SK-N-SH treated with all-trans-retinoic acid at 6 μM for 48 hours (cell line): ENCODE measurements around the gene EFNB2.

Experiments used
- ARNTL ChIP-seq: fragments of 450-650 bp; formaldehyde crosslinking; IDR thresholded peaks from 2 replicates; pipeline ENCODE4 v1.5.0; 2020; ENCODE audit warnings: low read depth, mild to moderate bottlenecking, moderate library complexity, borderline replicate concordance
- BACH2 ChIP-seq: fragments of 250-450 bp; sonication (Bioruptor Pico); IDR thresholded peaks from 2 replicates; pipeline ENCODE4 v1.9.0; 2021; ENCODE audit warnings: mild to moderate bottlenecking, borderline replicate concordance
- CSDC2 ChIP-seq: fragments of 250-450 bp; sonication (Bioruptor Pico); IDR thresholded peaks from 2 replicates; pipeline ENCODE4 v1.5.0; 2020; ENCODE audit warnings: mild to moderate bottlenecking, moderate library complexity
- CSRNP3 ChIP-seq: fragments of 250-450 bp; sonication (Bioruptor Pico); IDR thresholded peaks from 2 replicates; pipeline ENCODE4 v1.5.1; 2021; ENCODE audit warnings: mild to moderate bottlenecking, moderate library complexity
- ISL1 ChIP-seq: fragments of 250-450 bp; sonication (Bioruptor Pico); IDR thresholded peaks from 2 replicates; pipeline ENCODE4 v2.1.2; 2022; ENCODE audit warnings: mild to moderate bottlenecking, moderate library complexity
- OSR1 ChIP-seq: fragments of 250-450 bp; sonication (Bioruptor Pico); IDR thresholded peaks from 2 replicates; pipeline ENCODE4 v1.8.0; 2022; ENCODE audit warnings: moderate library complexity, mild to moderate bottlenecking, inconsistent platforms
- PATZ1 ChIP-seq: fragments of 250-450 bp; sonication (Bioruptor Pico); IDR thresholded peaks from 2 replicates; pipeline ENCODE4 v1.8.0; 2020; ENCODE audit warnings: mild to moderate bottlenecking, moderate library complexity, borderline replicate concordance
- POU6F1 ChIP-seq: fragments of 250-450 bp; sonication (Bioruptor Pico); IDR thresholded peaks from 2 replicates; pipeline ENCODE4 v1.8.0; 2021; ENCODE audit warnings: low read depth, mild to moderate bottlenecking, moderate library complexity, borderline replicate concordance
- PPARA ChIP-seq: fragments of 250-450 bp; sonication (Bioruptor Pico); IDR thresholded peaks from 2 replicates; pipeline ENCODE4 v1.5.0; 2020; ENCODE audit warnings: mild to moderate bottlenecking, borderline replicate concordance
- RARB ChIP-seq: fragments of 250-450 bp; sonication (Bioruptor Pico); IDR thresholded peaks from 2 replicates; pipeline ENCODE4 v1.8.0; 2021; ENCODE audit warnings: mild to moderate bottlenecking, moderate library complexity
- ZC3H10 ChIP-seq: fragments of 250-450 bp; sonication (Bioruptor Pico); IDR thresholded peaks from 2 replicates; pipeline ENCODE4 v1.5.1; 2021; ENCODE audit warnings: mild to moderate bottlenecking, moderate library complexity
- ZFP30 ChIP-seq: fragments of 450-650 bp; formaldehyde crosslinking; IDR thresholded peaks from 2 replicates; pipeline ENCODE4 v1.5.0; 2022; ENCODE audit warnings: mild to moderate bottlenecking, moderate library complexity
- ZNF70 ChIP-seq: fragments of 450-650 bp; formaldehyde crosslinking; IDR thresholded peaks from 2 replicates; pipeline ENCODE4 v1.5.0; 2020; ENCODE audit warnings: mild to moderate bottlenecking, moderate library complexity
- TF ChIP-seq, protein P1 (sequence below): fragments of 250-450 bp; sonication (Bioruptor Pico); IDR thresholded peaks from 2 replicates; pipeline ENCODE4 v1.5.1; 2020; ENCODE audit warnings: low read depth, mild to moderate bottlenecking, moderate library complexity

DNA sequence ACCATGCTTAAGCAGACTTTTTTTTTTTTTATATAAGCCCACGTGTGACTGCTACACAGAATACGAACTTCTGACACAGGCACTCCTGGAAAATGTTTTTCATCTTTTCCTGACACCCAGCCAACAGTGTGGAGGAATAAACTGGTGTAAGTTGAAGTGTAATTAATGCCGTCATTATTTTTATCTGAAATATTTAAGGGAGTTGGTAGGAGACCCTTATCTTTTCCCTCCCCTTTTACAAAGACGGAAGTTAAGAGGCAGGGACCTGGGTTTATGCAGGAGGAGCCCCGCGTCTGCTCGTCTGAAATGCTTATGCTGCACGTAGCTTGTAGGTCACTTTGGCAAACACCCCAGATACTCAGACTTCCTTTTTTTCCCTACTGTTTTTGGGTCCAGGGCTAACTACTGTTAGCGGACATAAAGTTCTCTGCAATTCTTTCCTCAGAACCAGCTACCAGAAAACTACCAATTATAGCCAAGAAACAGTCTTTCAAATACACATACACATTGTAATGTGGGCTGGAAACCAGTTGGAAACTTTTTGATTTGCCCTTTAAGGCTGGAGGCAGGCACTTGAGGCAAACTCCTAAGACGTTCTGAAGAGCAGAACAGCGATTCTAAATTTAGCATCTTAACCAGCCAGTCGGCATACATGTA, 50.8 kb downstream of the EFNB2 start:
- TF ChIP-seq RARB (CRISPR knock-in tag), result no peak
- no peak for TF ChIP-seq PATZ1
- TF ChIP-seq, protein P1, sequence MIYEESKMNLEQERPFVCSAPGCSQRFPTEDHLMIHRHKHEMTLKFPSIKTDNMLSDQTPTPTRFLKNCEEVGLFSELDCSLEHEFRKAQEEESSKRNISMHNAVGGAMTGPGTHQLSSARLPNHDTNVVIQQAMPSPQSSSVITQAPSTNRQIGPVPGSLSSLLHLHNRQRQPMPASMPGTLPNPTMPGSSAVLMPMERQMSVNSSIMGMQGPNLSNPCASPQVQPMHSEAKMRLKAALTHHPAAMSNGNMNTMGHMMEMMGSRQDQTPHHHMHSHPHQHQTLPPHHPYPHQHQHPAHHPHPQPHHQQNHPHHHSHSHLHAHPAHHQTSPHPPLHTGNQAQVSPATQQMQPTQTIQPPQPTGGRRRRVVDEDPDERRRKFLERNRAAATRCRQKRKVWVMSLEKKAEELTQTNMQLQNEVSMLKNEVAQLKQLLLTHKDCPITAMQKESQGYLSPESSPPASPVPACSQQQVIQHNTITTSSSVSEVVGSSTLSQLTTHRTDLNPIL, result no peak
- TF ChIP-seq ZC3H10, result no peak
- TF ChIP-seq ARNTL (CRISPR knock-in tag), result no peak
- TF ChIP-seq ISL1 (CRISPR knock-in tag), result no peak
- no peak for TF ChIP-seq PPARA (CRISPR knock-in tag)
- no peak for TF ChIP-seq OSR1 (CRISPR knock-in tag)
- no peak for TF ChIP-seq POU6F1 (CRISPR knock-in tag)
- no peak for TF ChIP-seq BACH2 (CRISPR knock-in tag)
- no peak for TF ChIP-seq CSRNP3
- TF ChIP-seq CSDC2 (CRISPR knock-in tag), result no peak
- TF ChIP-seq ZNF70 (CRISPR knock-in tag), result no peak
- TF ChIP-seq ZFP30, result no peak
